Stomach (tissue), 4 donors: ENCODE data around the gene PRAMEF33.
"Not testable (repeated sequence)": the region's sequence is repeated elsewhere in the genome, so short reads cannot be mapped to it uniquely, and the experiment has no call there.

Experiments
- CTCF ChIP-seq, 7 experiments: fragments of 450-650 bp in 4 of 7; fragments of 200-600 bp in 3 of 7; sonication (generic) in 3 of 7; IDR thresholded peaks; one replicate each; pipeline ENCODE4 v1.5.1; 2016 to 2019; ENCODE audit warnings: antibody characterized with exemption in 7 of 7, control low read depth in 2 of 7, mild to moderate bottlenecking in 1 of 7
- EP300 ChIP-seq: sonication (generic); formaldehyde crosslinking; IDR thresholded peaks from one replicate; pipeline ENCODE4 v1.6.1; 2017; ENCODE audit warnings: antibody characterized with exemption
- POLR2A ChIP-seq, 4 donors: fragments of 450-650 bp; IDR thresholded peaks; one replicate each; pipeline ENCODE4 v1.6.1; 2016; ENCODE audit warnings: antibody characterized with exemption in 4 of 4, control low read depth in 2 of 4, mild to moderate bottlenecking in 1 of 4, moderate library complexity in 1 of 4
- POLR2AphosphoS5 ChIP-seq, 3 donors: sonication (generic); formaldehyde crosslinking; IDR thresholded peaks; one replicate each; pipeline ENCODE4 v1.6.1; 2016; ENCODE audit warnings: antibody characterized with exemption in 3 of 3

- TF ChIP-seq CTCF (IDR thresholded peaks at IDR 0.05); POLR2A (IDR thresholded peaks at IDR 0.05); POLR2AphosphoS5 (IDR thresholded peaks at IDR 0.05); EP300: not testable (repeated sequence)
Measured at GRCh38 chr1:13253898-13254297, 49.4 kb upstream of the PRAMEF33 start, which contains the start of gene PRAMEF5.
